Activated B cell treated with CpG ODN at 0.5 μM for 24 hours (primary cell): ENCODE data around the gene NMUR1. TPM values are rescaled to one million over a fixed set of nuclear protein-coding genes. Genes with fewer than 3 reads are reported as not detected.

ENCODE experiments used
- ATAC-seq: fragments of 200-7000 bp; cut with Tn5 transposase; one replicate; pipeline ENCODE4 v1.10.0; 2021; ENCODE audit warnings: low read depth, mild to moderate bottlenecking, moderate library complexity
- CTCF ChIA-PET: fragments of 350-600 bp; sonication (Branson Sonifier 250); formaldehyde crosslinking; loops from one replicate; lab custom pipeline; 2021; ENCODE audit warnings: antibody characterized with exemption; lab: Charles Lee
- POLR2A ChIA-PET: fragments of 350-600 bp; sonication (Branson Sonifier 250); formaldehyde crosslinking; loops from one replicate; lab custom pipeline; 2021; ENCODE audit warnings: antibody characterized with exemption; lab: Charles Lee
- DNase-seq: peaks from one replicate; pipeline ENCODE4 v3.0.0; 2022
- H3K27ac Mint-ChIP-seq: one replicate; pipeline ENCODE4 v1.8.0; 2020; ENCODE audit warnings: mixed read lengths
- H3K27me3 Mint-ChIP-seq: one replicate; pipeline ENCODE4 v1.8.0; 2021; ENCODE audit warnings: mixed read lengths
- H3K36me3 Mint-ChIP-seq: one replicate; pipeline ENCODE4 v1.8.0; 2021; ENCODE audit warnings: low read depth, mixed read lengths
- H3K4me1 Mint-ChIP-seq: one replicate; pipeline ENCODE4 v1.8.0; 2021; ENCODE audit warnings: mixed read lengths
- H3K4me3 Mint-ChIP-seq: one replicate; pipeline ENCODE4 v1.8.0; 2020; ENCODE audit warnings: mild to moderate bottlenecking, mixed read lengths
- H3K9me3 Mint-ChIP-seq: one replicate; pipeline ENCODE4 v1.8.0; 2020; ENCODE audit warnings: mixed read lengths
- intact Hi-C: fragments of 100-400 bp; cut with micrococcal nuclease; formaldehyde crosslinking; loops from one replicate; pipeline ENCODE4 v1.15.1; 2024
- total RNA-seq: library from RNA; stranded (reverse); gene quantifications from 2 replicates; pipeline ENCODE4 v1.2.3, GENCODE V29; 2022
- TF ChIP-seq, protein P1 (sequence below): fragments of 200-600 bp; IDR thresholded peaks from one replicate; pipeline ENCODE4 v1.8.0; 2022; ENCODE audit warnings: antibody characterized with exemption, mild to moderate bottlenecking

NMUR1 gene
- total RNA-seq, 1 donor from 2014 or later, result not detected

DNA sequence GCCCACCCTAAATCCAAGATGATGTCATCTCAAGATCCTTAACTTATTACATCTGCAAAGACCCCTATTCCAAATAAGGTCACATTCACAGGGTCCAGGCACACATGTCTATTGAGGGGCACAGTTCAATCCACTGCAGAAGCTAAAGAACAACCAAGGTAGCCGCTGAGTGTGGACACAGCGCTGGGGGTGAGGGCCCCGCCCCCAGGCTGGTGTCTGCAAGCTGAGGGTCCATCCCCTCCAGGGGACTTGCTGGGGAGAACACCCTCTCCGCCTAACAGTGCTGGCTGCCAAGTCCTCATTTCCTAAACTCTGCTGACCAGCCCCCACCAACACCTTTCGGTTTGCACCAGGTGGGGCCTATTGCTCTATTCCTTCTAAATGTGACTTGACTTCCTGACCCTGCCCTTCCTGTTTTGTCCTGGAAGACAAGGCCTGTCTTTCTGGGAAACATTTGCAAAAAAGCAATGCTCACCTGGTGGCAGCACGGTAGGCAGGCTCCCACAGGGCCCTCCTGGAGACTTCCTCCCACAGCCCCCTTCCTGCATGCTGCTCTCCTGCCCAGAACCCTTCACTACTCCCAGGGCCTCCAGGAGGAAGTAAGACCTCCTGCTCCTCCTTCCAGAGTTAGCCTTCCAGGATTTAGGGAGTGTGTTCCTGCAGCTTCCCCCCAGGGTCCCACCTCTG lies 38.0 kb upstream of the NMUR1 start:
- TF ChIP-seq, protein P1, sequence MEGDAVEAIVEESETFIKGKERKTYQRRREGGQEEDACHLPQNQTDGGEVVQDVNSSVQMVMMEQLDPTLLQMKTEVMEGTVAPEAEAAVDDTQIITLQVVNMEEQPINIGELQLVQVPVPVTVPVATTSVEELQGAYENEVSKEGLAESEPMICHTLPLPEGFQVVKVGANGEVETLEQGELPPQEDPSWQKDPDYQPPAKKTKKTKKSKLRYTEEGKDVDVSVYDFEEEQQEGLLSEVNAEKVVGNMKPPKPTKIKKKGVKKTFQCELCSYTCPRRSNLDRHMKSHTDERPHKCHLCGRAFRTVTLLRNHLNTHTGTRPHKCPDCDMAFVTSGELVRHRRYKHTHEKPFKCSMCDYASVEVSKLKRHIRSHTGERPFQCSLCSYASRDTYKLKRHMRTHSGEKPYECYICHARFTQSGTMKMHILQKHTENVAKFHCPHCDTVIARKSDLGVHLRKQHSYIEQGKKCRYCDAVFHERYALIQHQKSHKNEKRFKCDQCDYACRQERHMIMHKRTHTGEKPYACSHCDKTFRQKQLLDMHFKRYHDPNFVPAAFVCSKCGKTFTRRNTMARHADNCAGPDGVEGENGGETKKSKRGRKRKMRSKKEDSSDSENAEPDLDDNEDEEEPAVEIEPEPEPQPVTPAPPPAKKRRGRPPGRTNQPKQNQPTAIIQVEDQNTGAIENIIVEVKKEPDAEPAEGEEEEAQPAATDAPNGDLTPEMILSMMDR, result no peak
- CTCF ChIA-PET, result interaction anchor here (1.6 to 1.8 kb wide), 2 partner anchors 10 to 33 kb away, joined by 5 read pairs; no protein-coding TSS in a partner anchor
- H3K4me3 Mint-ChIP-seq, result no peak overlapping the region
- POLR2A ChIA-PET, result no interaction called here
- no peak for ATAC-seq
- no peaks in the 10 kb centered on the region for H3K36me3 Mint-ChIP-seq
- peaks cover 7% of the 10 kb centered on the region for H3K4me1 Mint-ChIP-seq
- no peak overlapping the region for H3K27ac Mint-ChIP-seq
- no peak for DNase-seq
- intact Hi-C loops, result no loop called here
- no peaks in the 10 kb centered on the region for H3K27me3 Mint-ChIP-seq
- no peaks in the 10 kb centered on the region for H3K9me3 Mint-ChIP-seq

DNA sequence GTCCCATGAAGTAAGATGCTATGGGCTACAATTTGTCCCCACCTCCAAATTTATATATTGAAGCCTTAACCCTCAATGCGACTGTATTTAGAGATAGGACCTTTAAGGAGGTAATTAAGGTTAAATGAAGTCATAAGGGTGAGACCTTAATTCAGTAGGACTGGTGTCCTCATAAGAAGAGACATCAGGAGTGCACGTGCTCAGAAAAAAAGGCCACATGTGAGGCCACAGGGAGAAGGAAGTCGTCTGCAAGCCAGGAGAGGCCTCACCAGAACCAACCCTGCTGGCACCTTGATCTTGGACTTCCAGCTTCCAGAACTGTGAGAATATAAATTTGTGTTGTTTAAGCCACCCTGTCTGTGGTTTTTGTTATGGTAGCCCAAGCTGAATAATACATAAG lies 36.9 kb upstream of the NMUR1 start:
- CTCF ChIA-PET, result interaction anchor here (0.9 kb wide), 1 partner anchor 11 kb away, joined by 3 read pairs; no protein-coding TSS in a partner anchor
- H3K27ac Mint-ChIP-seq, result no peak overlapping the region

DNA sequence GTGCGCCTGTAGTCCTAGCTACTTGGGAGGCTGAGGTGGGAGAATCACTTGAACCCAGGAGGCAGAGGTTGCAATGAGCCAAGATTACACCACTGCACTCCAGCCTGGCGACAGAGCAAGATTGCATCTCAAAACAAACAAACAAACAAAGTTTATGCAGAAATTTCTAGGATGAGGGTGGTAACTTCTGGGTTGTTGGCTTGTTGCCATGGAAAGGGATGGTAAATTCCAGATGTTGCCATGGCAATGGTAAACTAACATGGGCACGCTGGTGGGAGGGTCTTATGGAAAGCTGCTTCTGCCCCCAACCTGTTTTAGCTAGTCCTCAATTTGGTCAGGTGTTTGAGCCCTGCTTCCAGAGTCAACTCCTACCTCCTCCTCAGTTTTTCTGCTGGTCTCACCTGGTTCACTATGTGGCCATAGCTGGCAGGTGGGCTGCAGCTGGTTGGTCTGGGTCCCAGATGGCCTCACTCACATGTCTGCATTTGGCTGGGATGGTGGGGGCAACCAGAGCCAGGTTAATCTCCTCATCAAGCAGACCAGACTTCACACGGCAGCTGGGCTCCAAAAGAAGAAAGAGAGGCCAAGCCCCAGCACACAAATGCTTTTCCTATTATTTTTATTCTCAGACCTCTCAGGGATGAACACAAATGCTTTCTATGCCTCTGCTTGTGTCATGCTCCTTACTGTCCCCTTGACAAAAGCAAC lies 35.8 kb upstream of the NMUR1 start:
- intact Hi-C loops, result no loop called here
- no peak for DNase-seq
- no peaks in the 10 kb centered on the region for H3K36me3 Mint-ChIP-seq
- H3K4me3 Mint-ChIP-seq, result no peak overlapping the region
- no peak for ATAC-seq
- ChIA-PET POLR2A (interaction anchor here (0.9 kb wide), 1 partner anchor 35 kb away, joined by 4 read pairs; no protein-coding TSS in a partner anchor), CTCF (interaction anchor here (0.9 kb wide), 1 partner anchor 10 kb away, joined by 3 read pairs; no protein-coding TSS in a partner anchor)
- TF ChIP-seq, protein P1, result no peak
- H3K27me3 Mint-ChIP-seq, result no peaks in the 10 kb centered on the region
- H3K9me3 Mint-ChIP-seq, result no peaks in the 10 kb centered on the region
- H3K27ac Mint-ChIP-seq, result no peak overlapping the region
- H3K4me1 Mint-ChIP-seq, result peaks cover 7% of the 10 kb centered on the region

More for the DNA sequence above, 36.9 kb upstream of the NMUR1 start:
- DNase-seq (no peak), ATAC-seq (no peak)
- TF ChIP-seq, protein P1, result no peak
- Mint-ChIP-seq H3K27me3 (no peaks in the 10 kb centered on the region), H3K4me3 (no peak overlapping the region), H3K36me3 (no peaks in the 10 kb centered on the region), H3K4me1 (peaks cover 7% of the 10 kb centered on the region), H3K9me3 (no peaks in the 10 kb centered on the region)
- intact Hi-C loops, result no loop called here
- POLR2A ChIA-PET, result interaction anchor here (0.9 kb wide), 1 partner anchor 34 kb away, joined by 4 read pairs; no protein-coding TSS in a partner anchor

DNA sequence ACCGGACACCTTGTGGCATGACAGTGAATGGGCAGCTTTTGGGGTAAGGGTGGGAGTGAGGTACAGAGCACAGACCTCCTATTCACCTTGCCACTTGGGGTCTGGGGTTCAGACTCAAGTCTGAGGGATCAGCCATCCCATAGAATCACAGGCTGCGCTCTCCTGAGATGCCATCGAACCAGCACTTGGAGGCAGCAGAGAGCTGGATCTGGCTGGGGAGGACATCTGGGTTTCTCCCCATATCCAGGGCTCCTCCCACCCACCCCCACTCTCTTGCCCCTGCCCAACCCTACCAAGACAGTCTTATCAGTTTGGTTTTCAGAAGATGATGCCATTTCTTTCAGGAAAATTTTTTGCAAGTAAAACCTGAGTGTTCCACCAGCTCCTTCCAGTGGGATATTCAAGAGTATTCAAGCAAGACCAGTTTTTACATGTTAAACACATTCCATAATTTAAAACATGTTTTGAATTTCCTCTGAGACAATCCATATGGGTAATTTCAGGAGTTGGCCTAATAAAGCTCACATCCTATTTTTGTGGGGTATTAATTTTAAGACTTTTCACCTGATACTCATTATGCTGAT lies 33.2 kb upstream of the NMUR1 start:
- Mint-ChIP-seq H3K4me1 (peaks cover under 1% of the 10 kb centered on the region), H3K4me3 (no peak overlapping the region), H3K27me3 (peaks cover 2% of the 10 kb centered on the region), H3K36me3 (no peaks in the 10 kb centered on the region), H3K9me3 (no peaks in the 10 kb centered on the region), H3K27ac (no peak overlapping the region)
- peak; percentile 78 for ATAC-seq
- POLR2A ChIA-PET, result interaction anchor here (0.5 to 1.0 kb wide), 5 partner anchors 10 to 240 kb away, joined by 4 to 8 read pairs (median 5); no protein-coding TSS in a partner anchor
- CTCF ChIA-PET, result interaction anchor here (0.8 to 2.1 kb wide), 8 partner anchors 17 to 201 kb away, joined by 3 to 10 read pairs (median 4); no protein-coding TSS in a partner anchor
- DNase-seq, result no peak
- intact Hi-C loops, result loop anchor here (1.0 kb wide), 2 partner anchors 38 to 152 kb away; no protein-coding TSS in a partner anchor
- TF ChIP-seq, protein P1, result no peak
